Spinal cord (tissue), 10 donors: ENCODE data around the gene NHSL2. TPM values are rescaled to one million over a fixed set of nuclear protein-coding genes. Genes with fewer than 3 reads are reported as not detected.

ENCODE experiments used
- DNase-seq, 6 donors: peaks; one replicate each; pipeline versions ENCODE4 v3.0.0 to v3.0.0-alpha.2; 2013 to 2015; ENCODE audit warnings: low spot score in 6 of 6, low read depth in 4 of 6
- H3K27ac ChIP-seq: one replicate; pipeline ENCODE4 v1.5.1; 2013; ENCODE audit warnings: low read depth, low read length, control low read depth
- H3K27me3 ChIP-seq: one replicate; pipeline ENCODE4 v1.6.1; 2013; ENCODE audit warnings: low read length; ENCODE audit not compliant: control insufficient read depth, insufficient read depth
- H3K36me3 ChIP-seq: one replicate; pipeline ENCODE4 v1.6.1; 2013; ENCODE audit warnings: low read length; ENCODE audit not compliant: control insufficient read depth, insufficient read depth
- H3K4me1 ChIP-seq: one replicate; pipeline ENCODE4 v1.6.1; 2013; ENCODE audit warnings: low read length; ENCODE audit not compliant: control insufficient read depth, insufficient read depth
- H3K4me3 ChIP-seq: one replicate; pipeline ENCODE4 v1.5.1; 2013; ENCODE audit warnings: low read depth, low read length, control low read depth
- H3K9me3 ChIP-seq: one replicate; pipeline ENCODE4 v1.6.1; 2013; ENCODE audit warnings: low read length; ENCODE audit not compliant: control insufficient read depth, insufficient read depth
- WGBS: methylation state at CpG from one replicate; pipeline ENCODE4 v1.1.5; 2013; ENCODE audit warnings: missing lambda C conversion rate; ENCODE audit not compliant: insufficient coverage; 5-methylcytosine and 5-hydroxymethylcytosine counted together
- polyA plus RNA-seq, 2 donors: library from polyadenylated mRNA; unstranded; fragments of 120-200 nt; gene quantifications; one replicate each; pipeline ENCODE4 v1.2.1, GENCODE V29; 2013; ENCODE audit not compliant: insufficient read length in 2 of 2
- total RNA-seq, 2 donors: library from RNA; depleted of rRNA in 1 of 2; stranded (reverse); fragments of 120-200 nt in 1 of 2; fragments of >200 nt in 1 of 2; gene quantifications; one replicate each; pipeline versions ENCODE4 v1.2.3 to v1.2.4, GENCODE V29; 2013 to 2014
- donor health status: healthy.

The NHSL2 gene
- total and polyA plus RNA-seq, 4 donors, result 6.1 to 19.2 (median 8.5) TPM

GRCh38 chrX:72020204-72020603 is 109.6 kb downstream of the NHSL2 start:
- H3K4me1 ChIP-seq, result peaks cover 7% of the 10 kb centered on the region
- no peak overlapping the region for H3K27ac ChIP-seq
- WGBS, result no CpG with 5 or more reads among the region's 3 CpGs
- DNase-seq, result peak in 1 of 6 donors; percentile 3
- H3K9me3 ChIP-seq, result no peaks in the 10 kb centered on the region
- no peak overlapping the region for H3K4me3 ChIP-seq
- peaks cover 26% of the 10 kb centered on the region for H3K27me3 ChIP-seq
- H3K36me3 ChIP-seq, result no peaks in the 10 kb centered on the region

GRCh38 chrX:72020788-72021187 is 110.1 kb downstream of the NHSL2 start:
- no CpG with 5 or more reads among the region's 3 CpGs for WGBS
- no peak overlapping the region for H3K4me3 ChIP-seq
- no peak overlapping the region for H3K27ac ChIP-seq
- peaks cover 7% of the 10 kb centered on the region for H3K4me1 ChIP-seq
- H3K36me3 ChIP-seq, result no peaks in the 10 kb centered on the region
- no peak for DNase-seq
- no peaks in the 10 kb centered on the region for H3K9me3 ChIP-seq
- H3K27me3 ChIP-seq, result peaks cover 26% of the 10 kb centered on the region

GRCh38 chrX:72021975-72022374 is 111.3 kb downstream of the NHSL2 start:
- 27% methylated on average over 1 of the region's 2 CpGs for WGBS
- no peak for DNase-seq
- no peak overlapping the region for H3K27ac ChIP-seq
- peaks cover 11% of the 10 kb centered on the region for H3K4me1 ChIP-seq
- H3K9me3 ChIP-seq, result no peaks in the 10 kb centered on the region
- no peak overlapping the region for H3K4me3 ChIP-seq
- peaks cover 34% of the 10 kb centered on the region for H3K27me3 ChIP-seq
- H3K36me3 ChIP-seq, result no peaks in the 10 kb centered on the region

GRCh38 chrX:72023071-72023470 is 112.4 kb downstream of the NHSL2 start:
- peaks cover 32% of the 10 kb centered on the region for H3K27me3 ChIP-seq
- H3K36me3 ChIP-seq, result no peaks in the 10 kb centered on the region
- H3K27ac ChIP-seq, result no peak overlapping the region
- WGBS, result 81% methylated on average over 2 of the region's 2 CpGs
- no peak for DNase-seq
- peaks cover 11% of the 10 kb centered on the region for H3K4me1 ChIP-seq
- no peak overlapping the region for H3K4me3 ChIP-seq
- H3K9me3 ChIP-seq, result no peaks in the 10 kb centered on the region

GRCh38 chrX:72025236-72025770 is 114.7 kb downstream of the NHSL2 start:
- Histone ChIP-seq H3K4me1 (peaks cover 10% of the 10 kb centered on the region), H3K27me3 (peaks cover 24% of the 10 kb centered on the region), H3K27ac (no peak overlapping the region), H3K9me3 (no peaks in the 10 kb centered on the region), H3K36me3 (no peaks in the 10 kb centered on the region), H3K4me3 (no peak overlapping the region)
- WGBS, result 79% methylated on average over 4 of the region's 6 CpGs
- DNase-seq, result no peak

- no peak for DNase-seq
- peaks cover 24% of the 10 kb centered on the region for H3K27me3 ChIP-seq
Observed at GRCh38 chrX:72026341-72027023, 115.8 kb downstream of the NHSL2 start.

GRCh38 chrX:72027024-72027913 is 116.6 kb downstream of the NHSL2 start:
- DNase-seq, result no peak
- peak overlapping the region; percentile 6 for H3K27ac ChIP-seq
- no peaks in the 10 kb centered on the region for H3K36me3 ChIP-seq
- H3K9me3 ChIP-seq, result no peaks in the 10 kb centered on the region
- H3K4me1 ChIP-seq, result peaks cover 10% of the 10 kb centered on the region
- H3K27me3 ChIP-seq, result peaks cover 24% of the 10 kb centered on the region
- WGBS, result 68% methylated on average over 5 of the region's 14 CpGs
- no peak overlapping the region for H3K4me3 ChIP-seq

More at GRCh38 chrX:72026341-72027023, 115.8 kb downstream of the NHSL2 start:
- WGBS, result 43% methylated on average over 2 of the region's 3 CpGs
- H3K4me1 ChIP-seq, result peaks cover 10% of the 10 kb centered on the region
- no peaks in the 10 kb centered on the region for H3K36me3 ChIP-seq
- no peaks in the 10 kb centered on the region for H3K9me3 ChIP-seq
- H3K27ac ChIP-seq, result no peak overlapping the region
- H3K4me3 ChIP-seq, result no peak overlapping the region

GRCh38 chrX:72027914-72028307 is 117.3 kb downstream of the NHSL2 start:
- WGBS, result 70% methylated on average over 2 of the region's 2 CpGs
- H3K27me3 ChIP-seq, result peaks cover 17% of the 10 kb centered on the region

GRCh38 chrX:72028701-72029470 is 118.2 kb downstream of the NHSL2 start:
- Histone ChIP-seq H3K27me3 (peaks cover 15% of the 10 kb centered on the region), H3K27ac (peak overlapping the region; percentile 64), H3K9me3 (peaks cover 3% of the 10 kb centered on the region), H3K4me1 (peaks cover 10% of the 10 kb centered on the region), H3K36me3 (no peaks in the 10 kb centered on the region), H3K4me3 (no peak overlapping the region)
- DNase-seq, result no peak
- 87% methylated on average over 4 of the region's 6 CpGs for WGBS

More at GRCh38 chrX:72027914-72028307, 117.3 kb downstream of the NHSL2 start:
- no peak for DNase-seq
- no peak overlapping the region for H3K4me3 ChIP-seq
- no peaks in the 10 kb centered on the region for H3K36me3 ChIP-seq
- peak overlapping the region; percentile 6 for H3K27ac ChIP-seq
- H3K4me1 ChIP-seq, result peaks cover 10% of the 10 kb centered on the region
- H3K9me3 ChIP-seq, result peaks cover 3% of the 10 kb centered on the region
